Gastrocnemius medialis (tissue), 4 donors: ENCODE data around the gene ATP6AP1. TPM values are rescaled to one million over a fixed set of nuclear protein-coding genes. Genes with fewer than 3 reads are reported as not detected.
"Not testable (repeated sequence)": the region's sequence is repeated elsewhere in the genome, so short reads cannot be mapped to it uniquely, and the experiment has no call there.

Experiments
- ATAC-seq, 2 donors: fragments of 150-250 bp; one replicate each; pipeline ENCODE4 v1.9.1; 2016
- DNase-seq, 2 donors: peaks; one replicate each; pipeline ENCODE4 v3.0.0-alpha.2; 2019
- H3K27ac ChIP-seq, 4 donors: fragments of 200-600 bp; sonication (generic); 1 replicate in 1 of 4; 2 replicates in 3 of 4; pipeline ENCODE4 v1.5.1; 2016 to 2018; ENCODE audit warnings: mild to moderate bottlenecking in 2 of 4, moderate library complexity in 1 of 4
- H3K27me3 ChIP-seq, 3 donors: fragments of 200-600 bp; sonication (generic) in 2 of 3; 1 replicate in 1 of 3; 2 replicates in 2 of 3; pipeline versions ENCODE4 v1.5.1 to v1.6.0; 2016 to 2019; ENCODE audit warnings: mild to moderate bottlenecking in 1 of 3, moderate library complexity in 1 of 3
- H3K36me3 ChIP-seq, 2 donors: fragments of 200-600 bp; sonication (generic) in 1 of 2; one replicate each; pipeline ENCODE4 v1.5.1; 2017 to 2018
- H3K4me1 ChIP-seq, 2 donors: fragments of 200-600 bp; sonication (generic) in 1 of 2; one replicate each; pipeline ENCODE4 v1.5.1; 2016 to 2017; ENCODE audit warnings: mild to moderate bottlenecking in 2 of 2
- H3K4me3 ChIP-seq, 4 donors: fragments of 200-600 bp; sonication (generic) in 3 of 4; 1 replicate in 1 of 4; 2 replicates in 3 of 4; pipeline ENCODE4 v1.5.1; 2016 to 2019; ENCODE audit warnings: mild to moderate bottlenecking in 2 of 4
- H3K9me3 ChIP-seq, 3 donors: fragments of 200-600 bp; sonication (generic) in 2 of 3; 1 replicate in 1 of 3; 2 replicates in 2 of 3; pipeline ENCODE4 v1.5.1; 2016 to 2019
- POLR2A ChIP-seq, 2 donors: fragments of 450-650 bp; IDR thresholded peaks; one replicate each; pipeline ENCODE4 v1.6.1; 2017; ENCODE audit warnings: antibody characterized with exemption in 2 of 2, mild to moderate bottlenecking in 2 of 2, moderate library complexity in 2 of 2
- in situ Hi-C, 4 donors: fragments of 200-750 bp; cut with MboI; loops; one replicate each; pipeline versions ENCODE4 v1.15.0 to v1.8.0; 2017; ENCODE audit warnings: low sequenced_read_pairs in 4 of 4
- intact Hi-C: fragments of 100-400 bp; cut with DNase I; formaldehyde crosslinking; loops from one replicate; pipeline ENCODE4 v1.15.1; 2023; ENCODE audit warnings: low total_unique reads
- total RNA-seq, 4 donors: library from RNA; depleted of rRNA; stranded (reverse); fragments of >200 nt; gene quantifications; one replicate each; pipeline versions ENCODE4 v1.1.0 to v1.2.3, GENCODE V29; 2016
- TF ChIP-seq, protein P1 (sequence below), 5 experiments: fragments of 450-650 bp in 3 of 5; fragments of 200-600 bp in 2 of 5; sonication (generic) in 2 of 5; IDR thresholded peaks in 4 of 5; conservative IDR thresholded peaks in 1 of 5; 1 replicate in 4 of 5; 2 replicates in 1 of 5; pipeline ENCODE4 v1.5.1; 2016 to 2019; ENCODE audit warnings: antibody characterized with exemption in 5 of 5, mild to moderate bottlenecking in 3 of 5, moderate library complexity in 3 of 5

ATP6AP1 gene
- total RNA-seq, 4 donors from 2014 or later, result 16.7 to 37.8 (median 26.2) TPM

DNA sequence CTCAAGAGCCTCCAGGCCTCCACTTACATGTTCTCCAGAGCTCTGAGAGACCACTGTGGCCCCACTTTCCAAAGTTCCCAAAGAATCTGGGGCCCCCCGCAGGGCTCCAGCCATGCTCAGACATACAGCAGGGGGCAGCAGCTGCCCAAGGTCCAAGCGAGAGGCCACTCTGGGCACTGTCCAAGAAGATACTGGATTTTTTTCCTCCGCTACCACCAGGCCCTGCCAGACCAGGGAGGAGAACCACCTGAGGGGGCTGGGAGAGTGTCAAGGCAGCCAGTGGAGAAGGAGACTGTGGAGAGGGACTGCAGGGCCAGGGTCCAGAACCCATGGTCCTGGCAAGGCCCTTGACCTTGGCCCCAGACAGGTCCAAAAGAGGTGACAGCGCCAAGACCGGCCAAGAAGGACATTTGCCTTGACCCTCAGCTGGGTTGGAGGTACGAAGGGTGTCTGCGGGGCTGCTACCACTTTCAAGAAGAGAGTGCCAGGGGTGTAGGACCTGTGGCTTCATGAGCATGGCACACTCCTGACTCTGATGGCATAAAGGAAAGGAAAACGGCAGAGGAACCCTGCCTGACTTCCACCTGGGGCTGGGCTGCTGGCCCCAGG is 44.1 kb upstream of the ATP6AP1 start:
- no peak for TF ChIP-seq POLR2A (IDR thresholded peaks at IDR 0.05)
- TF ChIP-seq, protein P1, sequence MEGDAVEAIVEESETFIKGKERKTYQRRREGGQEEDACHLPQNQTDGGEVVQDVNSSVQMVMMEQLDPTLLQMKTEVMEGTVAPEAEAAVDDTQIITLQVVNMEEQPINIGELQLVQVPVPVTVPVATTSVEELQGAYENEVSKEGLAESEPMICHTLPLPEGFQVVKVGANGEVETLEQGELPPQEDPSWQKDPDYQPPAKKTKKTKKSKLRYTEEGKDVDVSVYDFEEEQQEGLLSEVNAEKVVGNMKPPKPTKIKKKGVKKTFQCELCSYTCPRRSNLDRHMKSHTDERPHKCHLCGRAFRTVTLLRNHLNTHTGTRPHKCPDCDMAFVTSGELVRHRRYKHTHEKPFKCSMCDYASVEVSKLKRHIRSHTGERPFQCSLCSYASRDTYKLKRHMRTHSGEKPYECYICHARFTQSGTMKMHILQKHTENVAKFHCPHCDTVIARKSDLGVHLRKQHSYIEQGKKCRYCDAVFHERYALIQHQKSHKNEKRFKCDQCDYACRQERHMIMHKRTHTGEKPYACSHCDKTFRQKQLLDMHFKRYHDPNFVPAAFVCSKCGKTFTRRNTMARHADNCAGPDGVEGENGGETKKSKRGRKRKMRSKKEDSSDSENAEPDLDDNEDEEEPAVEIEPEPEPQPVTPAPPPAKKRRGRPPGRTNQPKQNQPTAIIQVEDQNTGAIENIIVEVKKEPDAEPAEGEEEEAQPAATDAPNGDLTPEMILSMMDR (IDR thresholded peaks at IDR 0.05 in 4 of 5, conservative IDR thresholded peaks at IDR 0.05 in 1 of 5), result peak in 3 of 5 experiments; percentile 22 to 50 (median 38)
- Histone ChIP-seq H3K27me3 (no peaks in the 10 kb centered on the region), H3K27ac (no peak overlapping the region), H3K9me3 (no peaks in the 10 kb centered on the region), H3K4me1 (peaks cover 4 to 10% of the 10 kb centered on the region in 2 donors), H3K4me3 (no peak overlapping the region), H3K36me3 (no peaks in the 10 kb centered on the region)
- in situ Hi-C loops, result no loop called here
- intact Hi-C loops, result no loop called here
- DNase-seq (no peak), ATAC-seq (no peak)

DNA sequence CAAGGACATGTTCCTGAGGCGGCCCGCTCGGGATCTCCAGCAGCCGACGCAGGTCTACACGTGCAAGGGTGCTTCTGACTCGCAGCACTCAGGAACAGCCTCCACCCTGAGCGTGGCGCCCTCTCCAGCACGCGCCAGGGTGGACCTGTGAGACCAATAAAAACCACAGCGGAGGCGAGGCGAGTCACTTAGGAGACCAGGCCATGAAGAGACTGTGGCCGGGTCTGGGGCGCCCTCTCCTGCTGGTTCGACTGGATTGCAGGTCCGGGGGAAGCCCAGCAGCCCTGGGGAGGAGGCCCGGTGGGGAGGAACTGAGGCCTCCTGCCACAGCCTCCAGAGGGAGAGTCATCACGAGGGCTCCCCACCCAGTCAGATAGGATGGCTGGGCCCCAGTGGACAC is 40.4 kb upstream of the ATP6AP1 start:
- peak in 1 of 2 donors; percentile 12 for ATAC-seq
- not testable (repeated sequence) for H3K9me3 ChIP-seq

DNA sequence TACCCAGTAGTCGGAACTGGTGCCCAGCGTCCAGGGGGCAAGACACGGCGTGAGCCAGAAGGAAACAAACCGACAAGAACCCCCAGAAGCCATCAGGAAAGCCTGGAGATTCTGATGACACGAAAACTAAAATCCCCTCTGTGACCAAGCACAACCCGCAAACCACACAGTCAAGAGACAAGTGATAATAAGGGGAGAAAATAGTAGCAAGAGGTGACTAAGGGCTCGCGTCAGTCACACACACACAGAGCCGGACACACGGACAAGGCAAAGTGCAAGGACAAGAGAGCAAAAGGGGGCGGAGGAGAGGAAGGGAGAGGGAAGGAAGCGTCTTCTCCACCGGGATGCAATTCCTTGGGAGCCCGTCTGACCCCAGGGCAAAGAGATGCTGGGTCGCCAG is 39.8 kb upstream of the ATP6AP1 start:
- H3K27ac ChIP-seq, DNase-seq, H3K36me3 ChIP-seq, H3K27me3 ChIP-seq, H3K4me1 ChIP-seq, ATAC-seq, H3K9me3 ChIP-seq, in situ Hi-C loops, H3K4me3 ChIP-seq, intact Hi-C loops: not testable (repeated sequence)

More for the DNA sequence above, 40.4 kb upstream of the ATP6AP1 start:
- H3K4me3 ChIP-seq, H3K27me3 ChIP-seq, in situ Hi-C loops, H3K4me1 ChIP-seq, intact Hi-C loops, H3K36me3 ChIP-seq, H3K27ac ChIP-seq, DNase-seq: not testable (repeated sequence)

DNA sequence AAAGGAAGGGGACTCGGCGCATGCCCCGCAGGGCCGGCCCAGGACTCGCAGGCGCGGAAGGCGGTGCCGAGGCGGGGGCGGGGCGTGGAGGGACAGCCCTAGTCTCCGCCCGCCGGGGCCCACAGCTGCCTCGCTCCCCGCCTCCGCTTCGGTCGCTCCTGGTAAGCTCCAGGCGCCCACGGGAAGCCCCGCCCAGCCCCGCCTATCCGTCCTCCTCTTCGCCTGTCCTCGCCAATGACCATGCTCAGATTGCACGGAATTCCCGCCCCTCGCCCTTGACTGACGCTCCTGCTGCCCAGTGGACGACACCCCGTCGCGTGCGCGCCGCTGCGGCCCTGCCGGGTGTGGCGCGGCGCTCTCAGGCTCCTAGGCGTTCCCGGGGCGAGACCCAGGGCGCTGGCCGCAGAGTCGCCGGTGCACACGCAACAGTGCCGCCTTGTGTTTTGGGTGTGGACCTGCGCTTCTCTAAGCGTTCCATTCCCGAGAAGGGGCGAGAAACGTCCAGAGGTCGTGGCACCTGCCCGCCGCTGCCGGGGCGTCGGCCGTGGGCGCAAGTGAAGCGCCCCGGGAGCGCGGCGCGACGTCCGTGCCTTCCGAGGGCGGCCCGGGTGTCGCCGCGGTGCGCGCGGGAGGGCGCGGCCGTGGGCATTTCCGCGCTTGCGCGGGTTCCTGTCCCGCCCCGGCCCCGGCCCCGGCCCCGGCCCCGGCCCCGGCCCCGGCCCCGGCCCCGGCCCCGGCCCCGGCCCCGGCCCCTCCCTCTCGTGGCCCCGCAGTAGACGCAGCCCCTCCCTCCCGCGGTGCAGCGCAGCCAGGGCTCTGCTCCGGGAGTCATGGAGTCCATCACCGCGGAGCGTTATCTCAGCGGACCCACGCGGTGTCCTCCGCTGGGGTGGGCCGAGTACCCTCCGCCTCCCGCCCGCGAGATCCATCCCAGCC is 38.4 kb upstream of the ATP6AP1 start:
- H3K4me1 ChIP-seq, DNase-seq, H3K9me3 ChIP-seq, in situ Hi-C loops, intact Hi-C loops, H3K36me3 ChIP-seq, H3K27me3 ChIP-seq: not testable (repeated sequence)
- peak overlapping the region; percentile 50 to 80 (median 61) for H3K27ac ChIP-seq
- H3K4me3 ChIP-seq, result peak overlapping the region in 1 of 4 donors; percentile 42
- ATAC-seq, result peak; percentile 86 to 89

DNA sequence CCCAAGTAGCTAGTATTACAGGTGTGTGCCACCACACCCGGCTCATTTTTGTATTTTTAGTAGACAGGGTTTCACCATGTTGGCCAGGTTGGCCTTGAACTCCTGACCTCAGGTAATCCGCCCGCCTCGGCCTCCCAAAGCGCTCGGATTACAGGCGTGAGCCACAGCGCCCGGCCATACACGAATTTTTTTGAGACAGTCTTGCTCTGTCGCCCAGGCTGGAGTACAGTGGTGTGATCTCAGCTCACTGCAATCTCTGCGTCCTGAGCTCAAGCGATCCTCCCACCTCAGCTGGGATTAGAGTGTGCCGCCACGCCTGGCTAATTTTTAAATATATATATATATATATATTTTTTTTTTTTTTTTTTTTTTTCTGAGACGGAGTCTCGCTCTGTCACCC is 32.1 kb upstream of the ATP6AP1 start:
- peaks cover 10 to 18% of the 10 kb centered on the region in 2 donors for H3K4me1 ChIP-seq
- intact Hi-C loops, result loop anchor here (5.0 kb wide), 3 partner anchors 41 to 121 kb away; partner anchors contain the start of genes FAM3A, GDI1 and UBL4A
- peak overlapping the region in 1 of 4 donors; percentile 93 for H3K27ac ChIP-seq
- ATAC-seq, H3K4me3 ChIP-seq, H3K9me3 ChIP-seq, H3K27me3 ChIP-seq, DNase-seq, in situ Hi-C loops: not testable (repeated sequence)
- peaks cover 0 to 14% of the 10 kb centered on the region in 2 donors for H3K36me3 ChIP-seq

DNA sequence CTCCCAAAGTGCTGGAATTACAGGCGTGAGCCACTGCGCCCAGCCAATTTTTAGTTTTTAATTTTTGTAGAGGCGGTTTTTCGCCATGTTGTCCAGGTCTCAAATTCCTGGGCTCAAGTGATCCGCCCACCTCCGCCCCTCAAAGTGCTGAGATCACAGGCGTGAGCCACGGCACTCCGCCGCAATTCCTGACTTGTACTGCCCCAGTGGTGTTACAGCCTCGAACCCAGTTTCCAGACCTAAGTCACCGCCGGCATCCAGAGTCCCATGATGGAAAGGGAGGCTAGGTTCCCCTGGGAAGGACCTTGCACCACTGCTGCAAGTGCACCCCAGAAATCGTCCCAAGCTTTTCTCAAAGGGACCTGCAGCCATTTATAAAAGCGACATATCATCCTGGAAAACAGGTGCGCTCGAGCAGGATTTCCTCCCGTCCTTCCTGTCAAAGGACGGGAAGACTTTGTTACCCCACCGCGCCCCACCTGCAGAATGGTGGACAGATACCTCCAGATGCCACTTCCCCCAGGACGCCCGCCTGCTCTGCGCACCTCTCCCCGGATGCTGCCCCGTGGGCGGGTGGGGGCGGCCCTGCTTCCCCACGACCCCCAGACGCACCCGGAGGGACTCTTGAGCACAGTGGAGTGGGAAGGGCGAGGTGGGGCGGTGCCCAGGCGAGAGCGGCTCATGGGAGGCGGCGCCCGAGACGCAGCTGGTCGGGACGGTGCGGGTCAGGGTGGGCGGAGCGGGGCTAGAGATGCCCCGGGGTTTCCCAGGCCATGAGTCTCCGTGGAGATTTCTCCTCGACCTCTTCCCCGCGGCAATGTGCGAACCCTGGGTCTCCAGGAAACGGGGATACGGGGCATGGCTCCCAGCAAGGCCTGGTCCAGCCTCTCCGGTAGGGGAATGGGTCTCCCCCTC is 31.2 kb upstream of the ATP6AP1 start:
- intact Hi-C loops, result loop anchor here (5.0 kb wide), 3 partner anchors 40 to 120 kb away; partner anchors contain the start of genes FAM3A, GDI1 and UBL4A
- Histone ChIP-seq H3K36me3 (peaks cover 0 to 14% of the 10 kb centered on the region in 2 donors), H3K4me3 (peak overlapping the region; percentile 68 to 85 (median 80)), H3K27me3 (no peaks in the 10 kb centered on the region), H3K27ac (peak overlapping the region; percentile 93 to 99 (median 98)), H3K4me1 (peaks cover 10 to 18% of the 10 kb centered on the region in 2 donors), H3K9me3 (no peaks in the 10 kb centered on the region)
- in situ Hi-C loops, result no loop called here
- TF ChIP-seq POLR2A (IDR thresholded peaks at IDR 0.05), result peak in 1 of 2 donors; percentile 32
- TF ChIP-seq, protein P1 (IDR thresholded peaks at IDR 0.05 in 4 of 5, conservative IDR thresholded peaks at IDR 0.05 in 1 of 5), result no peak
- peak; percentile 52 to 71 for DNase-seq
- peak; percentile 55 to 61 for ATAC-seq
